ENCODE data around the gene GDF11.

GDF11 gene

GRCh38 chr12:55742719-55743405 is at the start of gene GDF11:
Gene GDF11 (plus strand): TSS chr12:55743122. CDS start chr12:55743317, 195 bp downstream.
- DNase-seq, result peak; percentile 75

DNA sequence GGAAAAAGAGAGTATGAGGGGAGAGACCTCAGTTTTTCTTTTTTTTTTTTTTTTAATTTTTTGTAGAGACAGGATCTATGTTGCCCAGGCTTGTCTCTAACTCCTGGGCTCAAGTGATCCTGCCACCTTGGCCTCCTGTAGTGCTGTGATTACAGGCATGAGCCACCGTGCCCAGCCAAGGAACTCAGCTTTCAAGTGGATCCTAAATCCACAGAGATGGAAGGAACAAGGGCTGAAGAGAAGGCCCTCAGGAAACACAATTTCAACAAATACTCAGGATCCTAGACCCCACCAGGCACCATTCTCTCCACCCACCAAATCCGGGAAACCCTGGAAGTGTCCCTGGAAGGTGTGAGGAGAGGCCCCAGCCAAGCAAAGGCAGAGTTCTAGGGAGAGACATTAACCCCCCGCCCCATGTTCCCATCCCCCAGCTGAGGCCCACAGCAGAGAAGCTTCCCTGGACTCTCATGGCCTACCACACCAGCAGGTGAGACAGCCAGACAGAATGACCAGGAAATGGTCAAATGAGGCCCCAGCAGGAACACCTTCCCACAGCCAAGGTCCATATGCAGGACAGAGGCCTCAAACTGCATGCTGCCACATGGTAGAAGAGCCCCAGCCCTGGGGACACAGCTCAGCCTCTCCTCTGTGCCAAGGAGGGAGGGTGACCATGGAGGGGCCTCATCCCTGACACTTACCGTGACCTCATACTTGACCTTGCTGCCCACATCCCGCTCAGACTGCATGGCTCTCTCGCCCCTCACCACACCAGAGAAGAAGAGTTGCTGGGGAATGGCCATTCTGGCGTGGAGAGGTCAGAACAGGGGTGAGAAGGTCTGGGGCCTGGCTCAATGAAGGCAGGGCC is 49.4 kb upstream of the GDF11 start:
- DNase-seq, result no peak

DNA sequence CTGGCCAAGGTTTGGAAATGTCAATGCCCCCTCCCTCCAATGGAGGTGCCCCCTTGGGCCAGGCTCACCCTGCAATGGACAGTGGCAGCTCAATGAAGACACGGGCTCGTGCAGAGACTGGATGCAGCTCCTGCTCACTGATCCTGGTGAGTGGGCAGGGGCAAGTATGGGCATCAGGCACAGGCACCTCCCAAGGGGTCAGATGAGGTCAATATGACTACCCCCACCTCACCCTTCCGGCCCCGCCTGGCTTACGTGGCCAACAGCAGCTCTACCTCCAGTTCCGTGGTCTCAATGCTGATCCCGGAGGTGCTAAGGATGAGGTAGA is 48.8 kb upstream of the GDF11 start:
- DNase-seq, result no peak

GRCh38 chr12:55694651-55695050 is 48.3 kb upstream of the GDF11 start:
- no peak for DNase-seq

DNA sequence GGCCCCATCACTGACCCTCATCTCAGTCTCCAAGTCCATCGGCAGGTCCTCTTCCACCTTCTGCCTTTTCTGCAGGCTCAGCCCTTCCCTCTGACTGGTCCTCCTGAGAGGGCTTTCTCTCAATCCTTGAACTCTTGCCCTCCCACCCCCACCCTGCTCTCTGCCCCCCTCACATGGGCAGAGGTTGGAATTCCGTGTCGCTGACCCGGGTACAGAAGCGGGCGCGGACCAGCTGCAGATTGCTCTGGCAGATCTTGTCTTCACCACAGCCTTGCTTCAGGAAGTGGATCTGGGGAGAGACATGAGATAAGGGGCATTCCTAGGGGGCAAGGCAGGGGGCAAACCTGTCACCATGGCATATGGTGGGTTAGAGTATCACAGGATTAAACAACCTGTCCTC is 47.6 kb upstream of the GDF11 start:
- no peak for DNase-seq

- no peak for DNase-seq
These were observed 46.8 kb upstream of the GDF11 start for GRCh38 chr12:55696141-55696540.

DNA sequence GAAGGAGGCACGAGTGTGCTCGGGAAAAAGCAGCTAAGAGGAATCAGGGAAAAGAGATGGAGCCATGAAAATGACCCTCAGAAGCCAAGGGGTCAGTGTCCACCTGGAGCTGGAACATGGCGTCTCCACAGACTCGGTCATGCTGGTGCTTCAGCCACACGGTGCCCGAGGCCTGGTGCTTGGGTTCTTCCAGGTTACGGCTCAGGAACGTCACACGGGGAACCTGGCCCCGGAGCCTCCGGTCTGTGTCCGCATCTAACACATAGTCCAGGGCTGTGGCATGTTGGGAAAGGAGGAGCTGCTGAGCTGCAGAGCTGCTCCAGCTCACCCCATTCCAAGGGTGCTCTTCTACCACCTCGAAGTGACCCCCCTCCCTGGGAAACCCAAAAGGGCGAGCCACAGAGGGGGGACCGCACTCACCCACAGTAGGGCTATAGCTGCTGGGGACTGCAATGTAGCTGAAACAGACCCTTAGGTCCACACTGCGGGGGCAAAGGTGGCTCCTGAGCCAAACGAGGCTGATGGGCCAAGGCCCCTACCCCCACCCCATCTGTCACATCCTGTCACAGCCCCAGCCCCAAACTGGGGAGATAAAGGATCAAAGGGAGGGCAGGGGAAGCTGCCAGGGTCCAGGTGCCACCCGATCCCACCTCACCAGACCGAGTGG is 46.0 kb upstream of the GDF11 start:
- no peak for DNase-seq

DNA sequence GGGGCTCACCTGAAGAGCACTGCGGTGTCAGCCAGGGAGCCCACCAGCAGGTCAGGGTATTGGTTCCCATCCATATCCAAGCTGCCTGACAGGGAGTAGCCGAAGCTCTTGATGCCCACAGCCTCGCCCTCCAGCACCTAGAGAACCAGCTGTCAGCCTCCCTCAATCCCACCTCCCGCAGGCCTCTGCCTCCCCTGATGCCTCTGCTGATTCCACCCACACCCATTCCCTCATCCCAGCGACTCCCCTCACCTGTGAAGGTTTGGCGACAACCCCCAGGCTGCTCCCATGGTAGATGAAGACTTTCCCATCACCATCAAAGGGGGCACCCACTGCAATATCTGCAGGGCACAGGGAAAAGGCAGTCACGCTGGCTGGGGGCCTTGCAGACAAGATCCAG is 45.2 kb upstream of the GDF11 start:
- DNase-seq, result no peak

GRCh38 chr12:55698241-55698955 is 44.5 kb upstream of the GDF11 start:
- DNase-seq, result no peak

- DNase-seq, result no peak
These were observed 44.0 kb upstream of the GDF11 start for GRCh38 chr12:55698965-55699364.

- no peak for DNase-seq
These were observed 43.4 kb upstream of the GDF11 start for GRCh38 chr12:55699471-55700055.

GRCh38 chr12:55700255-55701018 is 42.5 kb upstream of the GDF11 start:
- DNase-seq, result no peak

- DNase-seq, result no peak
These were observed 40.1 kb upstream of the GDF11 start for GRCh38 chr12:55702861-55703260.

DNA sequence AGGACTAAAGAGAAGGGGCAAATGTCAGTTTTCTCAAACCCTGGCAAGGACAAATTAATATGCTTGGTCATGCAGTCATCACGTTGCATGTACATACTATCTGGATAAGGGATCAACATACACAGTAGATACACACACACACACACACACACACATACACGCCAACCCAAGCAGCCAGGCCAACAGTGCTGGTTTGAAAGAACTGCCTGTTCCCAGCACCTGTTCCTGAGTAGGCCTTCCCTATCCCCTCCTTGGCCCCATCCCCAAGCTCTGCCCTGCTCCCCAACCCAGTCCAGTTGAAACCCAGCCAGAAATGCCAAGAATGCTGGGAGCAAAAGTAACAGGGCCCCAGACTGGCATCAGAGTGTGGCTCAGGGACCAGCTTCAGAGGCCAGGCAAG is 39.6 kb upstream of the GDF11 start:
- no peak for DNase-seq

DNA sequence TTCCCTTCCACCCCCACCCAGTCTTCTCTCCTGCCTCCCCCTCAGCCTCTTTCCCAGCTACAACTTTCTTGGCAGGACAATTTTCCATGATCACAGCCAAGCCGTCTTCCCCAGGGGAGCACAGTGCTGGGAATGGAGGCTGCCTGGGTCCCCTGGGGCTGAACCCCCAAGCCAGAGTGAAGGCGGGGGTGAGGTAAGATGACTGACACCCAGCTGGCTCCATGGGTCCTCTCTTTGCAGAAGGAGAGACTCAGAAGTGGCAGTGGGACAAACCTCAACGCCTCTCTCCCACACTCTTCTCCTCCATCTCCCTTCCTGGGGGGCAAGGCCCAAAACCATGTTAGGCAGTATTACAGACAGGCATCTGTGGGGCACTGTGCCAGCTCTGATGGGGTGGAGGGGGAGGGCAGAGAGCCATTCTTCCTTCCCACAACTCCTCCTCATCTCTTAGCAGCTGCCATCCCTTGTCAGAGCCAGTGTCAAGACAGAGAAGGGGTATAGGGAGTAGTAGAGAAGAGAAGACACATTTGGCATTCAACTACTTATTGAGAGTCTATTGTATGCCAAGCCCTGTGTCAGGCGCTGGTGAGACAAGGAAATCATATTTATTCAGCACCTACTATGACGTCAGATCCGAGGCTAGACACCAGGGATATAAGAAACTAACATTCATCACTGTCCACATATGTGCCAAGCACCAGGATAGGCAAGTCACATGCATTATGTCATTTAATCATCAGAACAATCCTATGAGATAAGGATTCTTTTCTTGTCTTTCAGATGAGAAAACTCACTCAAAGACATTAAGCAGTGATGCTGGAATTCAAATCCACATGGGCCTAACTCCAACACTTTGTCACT is 38.8 kb upstream of the GDF11 start:
- no peak for DNase-seq

GRCh38 chr12:55704824-55705718 is 37.9 kb upstream of the GDF11 start:
- no peak for DNase-seq

DNA sequence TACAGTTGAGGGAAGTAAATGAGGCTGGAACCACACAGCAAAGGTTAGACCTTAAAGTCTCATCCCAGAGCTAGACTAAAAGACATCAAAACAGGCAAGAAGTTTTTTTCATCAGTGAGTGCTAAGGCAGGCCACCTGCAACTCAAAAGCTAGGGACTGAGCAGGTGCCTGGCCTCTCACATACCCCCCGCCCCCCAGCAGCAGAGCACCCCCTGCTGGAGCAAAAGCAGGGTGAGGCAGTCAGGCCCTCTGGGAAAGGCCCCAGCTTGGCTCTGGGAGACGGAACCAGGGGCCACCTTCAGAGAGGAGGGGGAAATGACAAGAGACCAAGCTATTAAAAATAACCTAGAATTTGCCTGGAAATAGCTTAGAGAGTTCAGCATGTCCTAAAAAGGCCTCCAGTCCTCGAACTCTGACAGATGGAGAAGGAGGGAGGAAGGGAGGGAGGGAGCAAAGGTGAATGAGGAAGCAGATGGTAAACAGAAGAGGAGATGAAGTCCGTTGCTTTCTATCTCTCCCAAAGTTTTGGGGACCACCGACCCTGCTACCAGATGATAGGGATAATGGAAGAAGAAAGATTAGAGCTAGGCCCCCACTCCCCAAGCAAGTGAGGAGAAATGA is 37.0 kb upstream of the GDF11 start:
- DNase-seq, result no peak

DNA sequence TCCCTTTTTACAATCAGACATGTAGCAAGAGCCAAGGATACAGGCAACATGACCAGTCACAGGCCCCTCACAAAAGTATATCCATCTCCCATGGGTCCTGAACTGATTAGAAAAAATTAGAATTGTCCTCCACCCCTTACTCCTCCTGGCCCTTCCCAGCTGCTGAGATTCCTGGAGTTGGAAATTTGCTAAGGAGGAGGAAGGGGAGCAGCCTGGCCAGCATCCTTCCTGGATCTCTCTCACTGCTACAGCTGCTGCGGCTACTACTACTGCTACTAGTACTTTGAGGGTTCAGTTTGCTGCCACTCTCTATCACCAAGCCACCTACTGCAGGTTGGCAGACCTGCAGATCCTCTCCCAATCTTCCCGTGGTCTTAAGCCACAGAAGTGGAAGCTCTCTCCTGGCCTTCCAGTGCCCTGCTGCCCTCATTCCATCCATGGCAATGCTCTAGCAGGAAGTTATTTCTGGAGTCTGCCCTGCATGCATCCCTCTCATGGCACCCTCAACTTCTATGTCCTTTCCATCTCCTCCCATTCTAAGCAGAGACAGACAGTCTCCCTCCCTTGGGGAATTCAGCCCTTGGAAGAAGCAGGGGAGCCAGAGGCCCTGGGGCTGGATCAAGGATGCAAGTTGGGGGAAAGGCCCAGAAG is 36.2 kb upstream of the GDF11 start:
- no peak for DNase-seq

DNA sequence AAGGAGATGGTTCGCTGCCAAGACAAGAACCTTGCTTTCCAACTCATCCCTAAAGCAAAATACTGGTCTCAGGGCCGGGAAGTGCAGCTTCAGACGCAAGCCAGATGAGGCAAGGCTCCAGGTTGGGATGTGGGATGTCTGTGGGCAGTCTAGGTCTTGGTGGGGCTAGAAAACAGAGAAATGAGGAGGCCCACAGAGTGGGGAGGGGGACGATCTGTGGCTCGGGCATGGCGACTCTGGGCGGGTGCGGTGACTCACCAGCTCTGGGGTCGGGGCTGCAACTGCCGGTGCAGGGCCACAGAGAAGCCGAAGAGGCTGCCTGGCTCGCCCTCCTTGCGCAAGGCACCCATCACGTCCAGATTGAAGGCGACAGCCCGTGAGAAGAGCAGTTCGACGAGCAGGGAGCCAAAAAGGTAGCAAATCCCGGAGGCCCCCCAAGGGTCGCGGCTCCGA is 35.7 kb upstream of the GDF11 start:
- no peak for DNase-seq
